OCI-LY1 (cell line): ENCODE results near the gene DENND1A.

Experiments
- H2AFZ ChIP-seq: fragments of 200-600 bp; sonication (generic), shearing (Covaris generic); 2 replicates; pipeline ENCODE4 v1.6.0; 2014; ENCODE audit warnings: antibody characterized with exemption, mild to moderate bottlenecking, low read length
- H3F3A ChIP-seq: fragments of 200-600 bp; sonication (generic), shearing (Covaris generic); 2 replicates; pipeline ENCODE4 v1.6.0; 2014; ENCODE audit warnings: mild to moderate bottlenecking, antibody characterized with exemption, low read length, moderate library complexity; ENCODE audit not compliant: insufficient read depth
- H3K27ac ChIP-seq: fragments of 200-600 bp; sonication (generic); 2 replicates; pipeline ENCODE4 v1.5.1; 2014; ENCODE audit warnings: low read length, mixed run types, mild to moderate bottlenecking, low read depth; ENCODE audit not compliant: poor library complexity, severe bottlenecking
- H3K27me3 ChIP-seq: fragments of 200-600 bp; sonication (generic); 2 replicates; pipeline ENCODE4 v1.6.0; 2014; ENCODE audit warnings: antibody characterized with exemption, mild to moderate bottlenecking, low read length, moderate library complexity; ENCODE audit not compliant: insufficient read depth
- H3K36me3 ChIP-seq: fragments of 200-600 bp; sonication (generic); 2 replicates; pipeline ENCODE4 v1.6.1; 2014; ENCODE audit warnings: mild to moderate bottlenecking, antibody characterized with exemption, low read length, moderate library complexity, mixed read lengths; ENCODE audit not compliant: insufficient read depth
- H3K4me1 ChIP-seq: fragments of 200-600 bp; sonication (generic); 2 replicates; pipeline ENCODE4 v1.5.1; 2014; ENCODE audit warnings: mild to moderate bottlenecking, low read length, moderate library complexity; ENCODE audit not compliant: insufficient read depth, severe bottlenecking
- H3K4me2 ChIP-seq: fragments of 200-600 bp; sonication (generic), shearing (Covaris generic); 2 replicates; pipeline ENCODE4 v1.6.1; 2014; ENCODE audit warnings: low read length
- H3K4me3 ChIP-seq: fragments of 200-600 bp; sonication (generic); 2 replicates; pipeline ENCODE4 v1.5.1; 2014; ENCODE audit warnings: low read length, low read depth, mild to moderate bottlenecking, mixed read lengths; ENCODE audit not compliant: poor library complexity, severe bottlenecking
- H3K79me2 ChIP-seq: fragments of 200-600 bp; shearing (Covaris generic); 2 replicates; pipeline ENCODE4 v1.6.1; 2016; ENCODE audit warnings: mixed run types, low read length, mixed read lengths; ENCODE audit not compliant: insufficient read depth
- H3K9ac ChIP-seq: fragments of 200-600 bp; sonication (generic), shearing (Covaris generic); 2 replicates; pipeline ENCODE4 v1.6.1; 2014; ENCODE audit warnings: mild to moderate bottlenecking, low read length, mixed read lengths
- H3K9me2 ChIP-seq: fragments of 200-600 bp; sonication (generic), shearing (Covaris generic); 2 replicates; pipeline ENCODE4 v1.6.1; 2014; ENCODE audit warnings: low read depth, mild to moderate bottlenecking, low read length, mixed read lengths
- H3K9me3 ChIP-seq: fragments of 200-600 bp; shearing (Covaris generic); 2 replicates; pipeline ENCODE4 v1.6.1; 2014; ENCODE audit warnings: low read length, mixed read lengths
- H4K20me1 ChIP-seq: fragments of 200-600 bp; sonication (generic), shearing (Covaris generic); 2 replicates; pipeline ENCODE4 v1.6.0; 2016; ENCODE audit warnings: mild to moderate bottlenecking, low read length; ENCODE audit not compliant: insufficient read depth
- EZH2 ChIP-seq: fragments of 200-600 bp; sonication (generic), shearing (Covaris generic); IDR thresholded peaks from 2 replicates; pipeline ENCODE4 v1.8.0; 2017; ENCODE audit warnings: borderline replicate concordance, mixed run types, mild to moderate bottlenecking, antibody characterized with exemption, low read length, moderate library complexity, mixed read lengths
- TF ChIP-seq, protein P1 (sequence below): fragments of 200-600 bp; sonication (generic), shearing (Covaris generic); IDR thresholded peaks from 2 replicates; pipeline ENCODE4 v1.5.1; 2017; ENCODE audit warnings: mild to moderate bottlenecking, antibody characterized with exemption, low read length, moderate library complexity, mixed read lengths

DENND1A gene

DNA sequence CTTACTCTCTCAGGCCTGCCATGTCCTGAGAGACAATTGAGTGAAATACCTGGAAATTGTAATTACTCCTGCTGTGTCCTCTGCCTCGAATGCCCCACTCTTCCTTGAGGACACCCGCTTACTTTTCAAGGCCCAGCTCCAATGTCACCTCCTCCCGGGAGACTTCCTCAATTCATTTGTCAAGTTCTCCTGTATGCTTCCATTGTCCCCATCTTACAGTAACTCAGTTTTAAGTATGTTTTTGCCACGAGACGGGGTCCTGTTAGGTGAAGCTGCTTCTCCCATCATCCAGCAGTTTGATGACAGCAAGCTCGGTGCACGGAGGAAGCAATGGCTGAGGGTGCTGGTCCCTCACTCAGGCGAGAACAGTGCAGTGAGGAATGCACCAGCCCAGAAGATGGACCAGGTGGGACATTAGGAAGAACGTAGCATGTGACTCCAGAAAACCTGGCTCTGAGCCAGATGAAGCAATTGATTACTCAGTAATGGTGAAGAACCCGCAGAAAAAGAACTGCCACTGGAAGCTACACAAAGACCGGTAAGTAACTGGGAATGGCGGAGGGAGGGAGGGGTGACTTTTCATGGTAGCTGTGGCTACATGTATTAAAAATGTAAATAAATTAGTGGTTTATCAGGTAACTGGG is 274.8 kb downstream of the DENND1A start:
- no peaks in the 10 kb centered on the region for H3F3A ChIP-seq
- H3K9me3 ChIP-seq, result peaks cover 5% of the 10 kb centered on the region
- H3K27ac ChIP-seq, result no peak overlapping the region
- no peak overlapping the region for H3K4me3 ChIP-seq
- H3K79me2 ChIP-seq, result no peaks in the 10 kb centered on the region
- peaks cover 19% of the 10 kb centered on the region for H3K4me1 ChIP-seq
- H2AFZ ChIP-seq, result no peak overlapping the region
- H3K36me3 ChIP-seq, result peaks cover 13% of the 10 kb centered on the region
- TF ChIP-seq EZH2, result no peak
- TF ChIP-seq, protein P1, sequence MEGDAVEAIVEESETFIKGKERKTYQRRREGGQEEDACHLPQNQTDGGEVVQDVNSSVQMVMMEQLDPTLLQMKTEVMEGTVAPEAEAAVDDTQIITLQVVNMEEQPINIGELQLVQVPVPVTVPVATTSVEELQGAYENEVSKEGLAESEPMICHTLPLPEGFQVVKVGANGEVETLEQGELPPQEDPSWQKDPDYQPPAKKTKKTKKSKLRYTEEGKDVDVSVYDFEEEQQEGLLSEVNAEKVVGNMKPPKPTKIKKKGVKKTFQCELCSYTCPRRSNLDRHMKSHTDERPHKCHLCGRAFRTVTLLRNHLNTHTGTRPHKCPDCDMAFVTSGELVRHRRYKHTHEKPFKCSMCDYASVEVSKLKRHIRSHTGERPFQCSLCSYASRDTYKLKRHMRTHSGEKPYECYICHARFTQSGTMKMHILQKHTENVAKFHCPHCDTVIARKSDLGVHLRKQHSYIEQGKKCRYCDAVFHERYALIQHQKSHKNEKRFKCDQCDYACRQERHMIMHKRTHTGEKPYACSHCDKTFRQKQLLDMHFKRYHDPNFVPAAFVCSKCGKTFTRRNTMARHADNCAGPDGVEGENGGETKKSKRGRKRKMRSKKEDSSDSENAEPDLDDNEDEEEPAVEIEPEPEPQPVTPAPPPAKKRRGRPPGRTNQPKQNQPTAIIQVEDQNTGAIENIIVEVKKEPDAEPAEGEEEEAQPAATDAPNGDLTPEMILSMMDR, result no peak
- H3K9ac ChIP-seq, result no peak overlapping the region
- no peaks in the 10 kb centered on the region for H4K20me1 ChIP-seq
- H3K4me2 ChIP-seq, result no peak overlapping the region
- no peaks in the 10 kb centered on the region for H3K27me3 ChIP-seq
- no peaks in the 10 kb centered on the region for H3K9me2 ChIP-seq

DNA sequence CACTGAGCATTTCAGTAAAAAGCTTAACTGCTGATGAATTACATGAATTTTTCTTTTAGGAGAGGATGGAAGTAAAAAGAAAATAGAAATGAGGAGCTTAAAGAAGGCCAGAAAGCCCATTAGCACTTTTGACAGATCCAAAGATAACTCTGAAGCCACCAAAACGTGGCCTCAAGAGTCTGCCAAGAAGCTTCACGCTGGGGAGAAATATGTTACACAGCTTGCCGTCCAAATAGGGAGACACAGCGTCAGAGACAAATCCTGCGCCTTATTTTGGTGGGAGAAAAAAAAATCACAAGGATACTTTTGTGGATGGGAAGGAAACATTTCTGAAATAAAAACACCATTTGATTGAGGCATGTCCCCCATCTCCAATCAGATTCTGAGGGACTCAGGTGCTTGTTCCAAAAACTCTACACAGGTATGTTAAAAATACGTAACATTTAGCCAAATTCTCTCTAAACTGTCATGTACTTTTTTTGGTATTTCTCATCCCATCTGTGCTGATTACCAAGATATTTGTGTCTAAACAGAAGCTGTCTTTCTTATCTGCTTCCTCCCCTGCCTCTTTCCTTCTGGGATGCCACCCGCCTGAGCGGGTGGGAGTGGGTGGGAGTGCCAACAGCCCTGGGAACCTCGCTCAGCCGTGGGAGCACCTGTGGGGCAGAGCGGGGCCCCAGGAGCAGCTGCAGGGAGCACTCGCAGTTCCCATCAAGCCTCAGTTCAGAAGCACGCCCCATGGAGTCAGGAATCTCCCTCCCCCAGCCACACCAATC is 275.5 kb downstream of the DENND1A start:
- H3K4me2 ChIP-seq, result no peak overlapping the region

DNA sequence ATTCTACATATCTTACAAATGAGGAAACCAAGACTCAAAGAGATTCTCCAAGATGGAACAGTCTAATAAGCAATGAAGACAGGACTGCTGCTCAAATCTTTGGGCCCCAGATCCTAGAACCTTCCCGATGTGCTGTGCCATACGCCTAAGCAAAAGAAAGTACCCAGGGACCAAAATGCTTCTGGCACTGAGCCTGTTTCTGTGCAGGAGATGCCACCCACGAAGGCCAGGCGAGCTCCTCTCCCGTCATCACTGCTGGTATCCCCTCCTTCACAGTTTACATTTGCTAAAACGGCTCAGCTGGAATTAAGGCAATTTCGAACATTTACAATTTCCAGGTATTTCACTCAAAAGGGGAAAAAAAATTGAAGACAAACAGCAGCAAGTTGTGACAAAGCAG is 277.5 kb downstream of the DENND1A start:
- Histone ChIP-seq H3K4me3 (no peak overlapping the region), H3K79me2 (no peaks in the 10 kb centered on the region), H3K36me3 (peaks cover 22% of the 10 kb centered on the region), H3F3A (no peaks in the 10 kb centered on the region), H3K9me3 (peaks cover 5% of the 10 kb centered on the region), H3K4me1 (no peaks in the 10 kb centered on the region), H4K20me1 (no peaks in the 10 kb centered on the region), H3K27ac (no peak overlapping the region), H3K4me2 (no peak overlapping the region), H3K9ac (no peak overlapping the region), H2AFZ (no peak overlapping the region), H3K27me3 (no peaks in the 10 kb centered on the region), H3K9me2 (no peaks in the 10 kb centered on the region)
- TF ChIP-seq EZH2, result no peak
- TF ChIP-seq, protein P1, result no peak

More for the DNA sequence above, 275.5 kb downstream of the DENND1A start:
- H3K36me3 ChIP-seq, result peaks cover 19% of the 10 kb centered on the region
- H3K4me1 ChIP-seq, result peaks cover 12% of the 10 kb centered on the region
- H3K27me3 ChIP-seq, result no peaks in the 10 kb centered on the region
- no peaks in the 10 kb centered on the region for H3K79me2 ChIP-seq
- no peak for TF ChIP-seq EZH2
- TF ChIP-seq, protein P1, result no peak
- no peaks in the 10 kb centered on the region for H3F3A ChIP-seq
- H3K27ac ChIP-seq, result no peak overlapping the region
- H4K20me1 ChIP-seq, result no peaks in the 10 kb centered on the region
- no peak overlapping the region for H2AFZ ChIP-seq
- peaks cover 5% of the 10 kb centered on the region for H3K9me3 ChIP-seq
- no peak overlapping the region for H3K4me3 ChIP-seq
- H3K9me2 ChIP-seq, result no peaks in the 10 kb centered on the region
- H3K9ac ChIP-seq, result no peak overlapping the region
